Chondrocyte (in vitro differentiated cells): Measurements from ENCODE around the gene RYR2. TPM values are rescaled to one million over a fixed set of nuclear protein-coding genes. Genes with fewer than 3 reads are reported as not detected.

ENCODE experiments used
- DNase-seq: peaks from one replicate; pipeline ENCODE4 v3.0.0; 2021; ENCODE audit warnings: mixed read lengths, low spot score
- H3K27ac Mint-ChIP-seq: one replicate; pipeline ENCODE4 v1.8.0; 2021; ENCODE audit warnings: mild to moderate bottlenecking, moderate library complexity, mixed read lengths; ENCODE audit not compliant: unreplicated experiment
- H3K27me3 Mint-ChIP-seq: 2 replicates; pipeline ENCODE4 v1.8.0; 2021; ENCODE audit warnings: low read depth, mixed read lengths
- H3K36me3 Mint-ChIP-seq: 2 replicates; pipeline ENCODE4 v1.8.0; 2021; ENCODE audit warnings: low read depth, mixed read lengths
- H3K4me1 Mint-ChIP-seq: 2 replicates; pipeline ENCODE4 v1.8.0; 2021; ENCODE audit warnings: low read depth, mild to moderate bottlenecking, mixed read lengths
- H3K4me3 Mint-ChIP-seq: one replicate; pipeline ENCODE4 v1.8.0; 2021; ENCODE audit warnings: mild to moderate bottlenecking, moderate library complexity, mixed read lengths; ENCODE audit not compliant: unreplicated experiment
- H3K9me3 Mint-ChIP-seq: 2 replicates; pipeline ENCODE4 v1.8.0; 2021; ENCODE audit warnings: low read depth, mixed read lengths
- total RNA-seq: library from RNA; stranded (reverse); gene quantifications from 3 replicates; pipeline ENCODE4 v1.2.1, GENCODE V29; 2021
- TF ChIP-seq, protein P1 (sequence below): fragments of 200-600 bp; sonication (generic); IDR thresholded peaks from 2 replicates; pipeline ENCODE4 v1.5.0; 2021; ENCODE audit warnings: antibody characterized with exemption, mild to moderate bottlenecking, moderate library complexity

The RYR2 gene
- total RNA-seq, 1 donor from 2014 or later = 0.12 TPM

DNA sequence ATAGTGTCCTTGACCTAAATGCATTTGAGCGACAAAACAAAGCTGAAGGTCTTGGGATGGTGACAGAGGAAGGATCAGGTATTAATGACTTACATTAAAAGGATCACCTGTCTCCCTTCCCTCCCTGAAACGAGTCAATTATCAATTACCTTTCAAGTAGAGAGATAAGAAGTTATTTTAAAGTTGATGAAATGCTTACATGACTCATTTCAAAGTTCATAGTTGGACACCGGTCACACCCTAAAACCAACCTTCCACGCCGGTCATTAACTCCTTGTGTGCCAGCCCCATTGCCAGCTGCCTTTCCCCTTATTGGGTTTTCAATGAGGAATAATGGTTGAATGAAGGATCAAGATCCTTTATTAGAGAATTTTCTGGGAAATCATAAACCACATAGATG, 719.0 kb downstream of the RYR2 start:
- Mint-ChIP-seq H3K4me1 (no peaks in the 10 kb centered on the region), H3K9me3 (no peaks in the 10 kb centered on the region), H3K27me3 (peaks cover 8% of the 10 kb centered on the region), H3K36me3 (no peaks in the 10 kb centered on the region), H3K27ac (no peak overlapping the region), H3K4me3 (no peak overlapping the region)
- no peak for DNase-seq
- TF ChIP-seq, protein P1, sequence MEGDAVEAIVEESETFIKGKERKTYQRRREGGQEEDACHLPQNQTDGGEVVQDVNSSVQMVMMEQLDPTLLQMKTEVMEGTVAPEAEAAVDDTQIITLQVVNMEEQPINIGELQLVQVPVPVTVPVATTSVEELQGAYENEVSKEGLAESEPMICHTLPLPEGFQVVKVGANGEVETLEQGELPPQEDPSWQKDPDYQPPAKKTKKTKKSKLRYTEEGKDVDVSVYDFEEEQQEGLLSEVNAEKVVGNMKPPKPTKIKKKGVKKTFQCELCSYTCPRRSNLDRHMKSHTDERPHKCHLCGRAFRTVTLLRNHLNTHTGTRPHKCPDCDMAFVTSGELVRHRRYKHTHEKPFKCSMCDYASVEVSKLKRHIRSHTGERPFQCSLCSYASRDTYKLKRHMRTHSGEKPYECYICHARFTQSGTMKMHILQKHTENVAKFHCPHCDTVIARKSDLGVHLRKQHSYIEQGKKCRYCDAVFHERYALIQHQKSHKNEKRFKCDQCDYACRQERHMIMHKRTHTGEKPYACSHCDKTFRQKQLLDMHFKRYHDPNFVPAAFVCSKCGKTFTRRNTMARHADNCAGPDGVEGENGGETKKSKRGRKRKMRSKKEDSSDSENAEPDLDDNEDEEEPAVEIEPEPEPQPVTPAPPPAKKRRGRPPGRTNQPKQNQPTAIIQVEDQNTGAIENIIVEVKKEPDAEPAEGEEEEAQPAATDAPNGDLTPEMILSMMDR = no peak

DNA sequence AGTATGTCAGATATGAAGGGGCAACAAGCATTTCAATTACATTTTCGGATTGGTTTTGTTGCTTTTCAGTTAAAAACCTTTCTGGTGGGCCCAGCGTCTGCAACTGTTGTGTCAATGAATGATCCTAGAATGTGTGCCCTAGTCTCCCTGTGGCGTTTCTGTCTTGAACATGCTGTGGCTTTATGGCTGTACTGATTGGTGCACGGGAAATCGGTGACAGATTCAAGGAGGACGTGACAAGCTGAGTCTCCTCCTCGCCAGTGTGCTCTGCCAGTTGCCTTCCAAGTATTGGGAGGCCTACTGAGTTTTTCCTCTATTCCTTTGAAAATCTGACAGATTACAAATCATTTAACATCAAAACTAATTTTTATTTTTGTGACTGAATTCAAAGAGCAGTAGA, 721.2 kb downstream of the RYR2 start:
- H3K27me3 Mint-ChIP-seq = peaks cover 11% of the 10 kb centered on the region
- TF ChIP-seq, protein P1 = no peak
- no peak overlapping the region for H3K27ac Mint-ChIP-seq
- no peaks in the 10 kb centered on the region for H3K36me3 Mint-ChIP-seq
- no peak overlapping the region for H3K4me3 Mint-ChIP-seq
- no peaks in the 10 kb centered on the region for H3K9me3 Mint-ChIP-seq
- no peaks in the 10 kb centered on the region for H3K4me1 Mint-ChIP-seq
- DNase-seq = no peak

GRCh38 chr1:237763751-237764150, 721.8 kb downstream of the RYR2 start:
- Mint-ChIP-seq H3K27me3 (peaks cover 11% of the 10 kb centered on the region), H3K9me3 (no peaks in the 10 kb centered on the region), H3K4me3 (no peak overlapping the region), H3K36me3 (no peaks in the 10 kb centered on the region), H3K27ac (no peak overlapping the region), H3K4me1 (no peaks in the 10 kb centered on the region)
- TF ChIP-seq, protein P1 = no peak
- DNase-seq = no peak

DNA sequence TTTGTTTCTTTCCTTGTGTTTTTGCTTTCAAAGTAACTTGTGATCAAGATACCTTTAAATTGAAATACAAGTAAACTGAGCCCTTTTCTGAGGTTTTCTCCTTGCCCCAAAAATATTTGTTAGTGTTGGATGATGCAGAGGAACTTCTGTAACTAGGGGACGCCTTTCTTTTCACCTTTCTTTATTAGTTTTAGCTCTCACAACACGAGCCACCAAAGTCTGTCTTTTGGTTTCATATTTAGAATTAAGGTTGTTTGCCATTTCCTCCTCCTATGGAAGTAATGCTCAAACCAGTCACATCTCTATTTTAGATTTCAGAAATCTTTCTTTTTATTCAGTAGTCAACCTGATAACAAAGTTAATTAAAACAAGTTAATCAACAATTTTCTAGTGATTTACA, 727.9 kb downstream of the RYR2 start:
- Mint-ChIP-seq H3K27ac (no peak overlapping the region), H3K9me3 (no peaks in the 10 kb centered on the region), H3K4me1 (no peaks in the 10 kb centered on the region), H3K36me3 (no peaks in the 10 kb centered on the region), H3K27me3 (peaks cover 12% of the 10 kb centered on the region), H3K4me3 (no peak overlapping the region)
- TF ChIP-seq, protein P1 = no peak
- no peak for DNase-seq

DNA sequence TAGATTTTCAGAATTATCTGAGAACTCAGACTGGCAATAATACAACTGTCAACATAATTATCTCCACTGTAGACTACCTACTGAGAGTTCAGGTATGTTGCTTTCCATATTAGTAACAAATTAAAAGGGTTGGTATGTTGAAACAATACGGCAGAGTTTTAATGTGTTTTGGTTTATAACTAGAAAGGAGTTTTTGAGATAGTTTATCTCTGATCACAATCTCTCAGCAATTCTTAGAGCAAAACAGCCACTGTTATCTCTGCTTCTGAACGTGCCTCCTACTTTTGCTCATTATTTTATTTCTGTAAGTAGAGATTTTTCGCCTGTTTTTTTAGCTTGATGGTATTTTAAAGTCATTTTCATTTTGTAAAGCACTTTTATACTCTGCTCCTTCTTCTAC, 730.0 kb downstream of the RYR2 start:
- H3K4me3 Mint-ChIP-seq = no peak overlapping the region
- no peaks in the 10 kb centered on the region for H3K4me1 Mint-ChIP-seq
- peaks cover 7% of the 10 kb centered on the region for H3K27me3 Mint-ChIP-seq

More for the DNA sequence above, 730.0 kb downstream of the RYR2 start:
- TF ChIP-seq, protein P1 = no peak
- Mint-ChIP-seq H3K36me3 (no peaks in the 10 kb centered on the region), H3K27ac (no peak overlapping the region), H3K9me3 (no peaks in the 10 kb centered on the region)
- no peak for DNase-seq
